Gastroesophageal sphincter (tissue), 3 donors: ENCODE data around the gene CCDC88A.

Source experiments
- CTCF ChIP-seq, 4 experiments: fragments of 200-600 bp in 2 of 4; fragments of 450-650 bp in 2 of 4; sonication (generic) in 1 of 4; IDR thresholded peaks; one replicate each; pipeline ENCODE4 v1.5.1; 2017 to 2019; ENCODE audit warnings: antibody characterized with exemption in 4 of 4, mild to moderate bottlenecking in 2 of 4, moderate library complexity in 2 of 4
- POLR2A ChIP-seq, 2 donors: fragments of 450-650 bp; IDR thresholded peaks; one replicate each; pipeline ENCODE4 v1.6.1; 2017; ENCODE audit warnings: antibody characterized with exemption in 2 of 2, mild to moderate bottlenecking in 2 of 2, moderate library complexity in 1 of 2

GRCh38 chr2:55338268-55338667, 81.4 kb downstream of the CCDC88A start:
- no peak for TF ChIP-seq CTCF (IDR thresholded peaks at IDR 0.05)
- no peak for TF ChIP-seq POLR2A (IDR thresholded peaks at IDR 0.05)
